ENCODE results near the gene TP73.
"Not testable (repeated sequence)": the region's sequence is repeated elsewhere in the genome, so short reads cannot be mapped to it uniquely, and the experiment has no call there.

The TP73 gene

GRCh38 chr1:3618531-3618880 is 33.8 kb upstream of the TP73 start:
- no peak for DNase-seq (ENCODE audit: low read depth in 1 of 2, low spot score in 1 of 2)

DNA sequence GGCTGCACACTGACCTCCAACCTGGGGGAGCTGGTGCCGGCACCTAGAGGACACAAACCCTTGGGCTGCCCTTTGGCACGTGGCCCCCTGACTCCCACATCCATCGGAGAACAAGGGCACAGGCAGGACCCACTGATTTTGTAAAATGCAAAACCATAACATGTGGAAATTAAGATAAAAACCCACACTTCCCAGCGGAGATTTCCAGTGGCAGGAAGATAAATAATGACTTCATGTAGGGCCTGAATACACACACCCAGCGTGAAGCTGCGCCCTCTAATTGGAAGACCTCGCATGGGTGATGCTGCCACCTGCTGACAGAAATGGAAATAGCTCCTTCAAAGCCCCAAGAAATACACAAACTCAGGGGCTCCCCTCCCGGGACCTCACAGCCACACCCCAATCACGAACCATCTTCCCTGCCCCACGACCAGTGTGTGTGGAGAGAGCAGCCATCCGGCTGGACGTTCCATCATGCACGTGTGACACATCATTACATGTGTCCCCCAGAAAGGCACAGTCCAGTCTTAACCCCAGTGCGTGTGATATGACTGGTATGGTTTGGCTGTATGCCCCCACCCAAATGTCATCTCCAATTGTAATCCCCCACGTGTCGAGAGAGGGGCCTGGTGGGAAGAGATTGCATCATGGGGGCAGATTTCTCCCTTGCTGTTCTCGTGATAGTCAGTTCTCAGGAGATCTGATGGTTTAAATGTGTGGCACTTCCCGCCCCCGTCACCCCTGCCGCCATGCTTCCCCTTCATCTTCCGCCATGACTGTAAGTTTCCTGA is 33.2 kb upstream of the TP73 start:
- DNase-seq (ENCODE audit: low read depth in 1 of 2, low spot score in 1 of 2): peak; percentile 27 to 56

DNA sequence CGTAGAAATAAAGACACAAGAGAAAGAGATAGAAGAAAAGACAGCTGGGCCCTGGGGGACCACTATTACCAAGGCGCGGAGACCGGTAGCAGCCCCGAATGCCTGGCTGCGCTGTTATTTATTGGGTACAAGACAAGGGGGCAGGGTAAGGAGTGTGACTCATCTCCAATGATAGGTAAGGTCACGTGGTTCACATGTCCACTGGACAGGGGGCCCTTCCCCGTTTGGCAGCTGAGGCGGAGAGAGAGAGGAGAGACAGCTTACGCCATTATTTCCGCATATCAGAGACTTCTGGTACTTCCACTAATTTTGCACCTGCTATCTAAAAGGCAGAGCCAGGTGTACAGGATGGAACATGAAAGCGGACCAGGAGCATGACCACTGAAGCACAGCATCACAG is 31.6 kb upstream of the TP73 start:
- DNase-seq (ENCODE audit: low read depth in 1 of 2, low spot score in 1 of 2): no peak

DNA sequence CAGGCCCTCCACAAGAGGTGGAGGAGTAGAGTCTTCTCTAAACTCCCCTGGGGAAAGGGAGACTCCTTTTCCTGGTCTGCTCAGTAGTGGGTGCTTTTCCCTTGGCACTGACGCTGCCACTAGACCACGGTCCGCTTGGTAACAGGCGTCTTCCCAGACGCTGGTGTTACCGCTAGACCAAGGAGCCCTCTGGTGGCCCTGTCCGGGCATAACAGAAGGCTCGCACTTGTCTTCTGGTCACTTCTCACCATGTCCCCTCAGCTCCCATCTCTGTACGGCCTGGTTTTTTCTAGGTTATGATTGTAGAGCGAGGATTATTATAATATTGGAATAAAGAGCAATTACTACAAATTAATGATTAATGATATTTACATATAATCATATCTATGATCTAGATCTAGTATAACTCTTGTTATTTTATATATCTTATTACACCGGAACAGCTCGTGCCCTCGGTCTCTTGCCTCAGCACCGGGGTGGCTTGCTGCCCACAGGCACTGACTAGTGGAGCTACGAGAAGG is 31.1 kb upstream of the TP73 start:
- DNase-seq (ENCODE audit: low read depth in 1 of 2, low spot score in 1 of 2): not testable (repeated sequence)

GRCh38 chr1:3622102-3622501 is 30.2 kb upstream of the TP73 start:
- DNase-seq (ENCODE audit: low read depth in 1 of 2, low spot score in 1 of 2): not testable (repeated sequence)

- DNase-seq (ENCODE audit: low read depth in 1 of 2, low spot score in 1 of 2): no peak
Observed at GRCh38 chr1:3623441-3624199, 28.7 kb upstream of the TP73 start.

- DNase-seq (ENCODE audit: low read depth in 1 of 2, low spot score in 1 of 2): peak; percentile 97 to 98
Observed at GRCh38 chr1:3624200-3625136, 27.8 kb upstream of the TP73 start, which contains the start of gene TPRG1L. TPRG1L (plus strand) TSS chr1:3625015; CDS start chr1:3625073, 58 bp downstream.

DNA sequence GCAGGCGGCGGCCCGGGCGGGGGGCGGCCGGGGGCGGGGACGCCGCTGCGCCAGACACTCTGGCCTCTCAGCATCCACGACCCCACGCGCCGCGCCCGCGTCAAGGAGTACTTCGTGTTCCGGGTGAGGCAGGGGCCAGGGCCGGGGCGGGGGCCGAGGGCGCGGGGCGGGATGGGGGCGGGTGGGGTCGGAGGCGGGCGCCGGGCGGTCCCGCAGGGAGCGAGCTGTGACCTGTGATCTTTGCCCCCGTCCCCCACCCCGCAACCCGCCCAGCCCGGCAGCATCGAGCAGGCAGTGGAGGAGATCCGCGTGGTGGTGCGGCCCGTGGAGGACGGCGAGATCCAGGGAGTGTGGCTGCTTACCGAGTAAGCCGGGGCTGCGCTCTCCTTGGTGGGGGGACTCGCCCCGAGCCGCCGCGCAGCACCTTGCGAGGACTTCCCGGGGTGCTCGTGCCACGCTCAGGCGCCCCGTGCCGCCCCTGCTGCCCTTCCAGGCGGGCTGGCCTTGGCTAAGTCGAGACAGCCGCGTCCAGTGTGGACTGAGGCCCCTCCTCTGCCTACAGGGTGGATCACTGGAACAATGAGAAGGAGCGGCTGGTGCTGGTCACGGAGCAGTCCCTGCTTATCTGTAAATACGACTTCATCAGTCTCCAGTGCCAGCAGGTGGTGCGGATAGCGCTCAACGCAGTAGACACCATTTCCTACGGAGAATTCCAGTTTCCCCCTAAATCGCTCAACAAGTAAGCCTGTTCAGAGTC is 27.0 kb upstream of the TP73 start:
- DNase-seq (ENCODE audit: low read depth in 1 of 2, low spot score in 1 of 2): no peak

DNA sequence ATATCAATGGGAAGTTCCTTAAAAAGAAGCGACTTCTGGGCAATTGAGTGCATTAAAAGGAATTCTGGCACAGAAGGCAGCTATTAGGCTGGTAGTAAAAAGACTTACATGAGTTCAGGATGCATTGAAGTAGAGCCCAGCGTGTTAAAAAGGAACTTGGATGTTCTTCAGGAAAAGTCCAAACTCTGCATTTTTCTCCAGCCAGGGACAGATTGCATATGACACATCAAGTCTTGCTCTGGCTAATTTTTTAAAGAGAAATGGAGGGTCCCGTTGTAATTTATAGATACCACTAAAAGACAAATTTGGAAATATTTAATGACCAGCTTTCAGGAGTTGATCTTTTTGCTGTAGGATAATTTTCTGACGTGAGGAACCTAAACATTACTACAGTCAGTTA is 26.3 kb upstream of the TP73 start:
- no peak for DNase-seq (ENCODE audit: low read depth in 1 of 2, low spot score in 1 of 2)

- no peak for DNase-seq (ENCODE audit: low read depth in 1 of 2, low spot score in 1 of 2)
Observed at GRCh38 chr1:3627515-3628253, 24.6 kb upstream of the TP73 start.

GRCh38 chr1:3628445-3628844 is 23.9 kb upstream of the TP73 start:
- DNase-seq (ENCODE audit: low read depth in 1 of 2, low spot score in 1 of 2): no peak

DNA sequence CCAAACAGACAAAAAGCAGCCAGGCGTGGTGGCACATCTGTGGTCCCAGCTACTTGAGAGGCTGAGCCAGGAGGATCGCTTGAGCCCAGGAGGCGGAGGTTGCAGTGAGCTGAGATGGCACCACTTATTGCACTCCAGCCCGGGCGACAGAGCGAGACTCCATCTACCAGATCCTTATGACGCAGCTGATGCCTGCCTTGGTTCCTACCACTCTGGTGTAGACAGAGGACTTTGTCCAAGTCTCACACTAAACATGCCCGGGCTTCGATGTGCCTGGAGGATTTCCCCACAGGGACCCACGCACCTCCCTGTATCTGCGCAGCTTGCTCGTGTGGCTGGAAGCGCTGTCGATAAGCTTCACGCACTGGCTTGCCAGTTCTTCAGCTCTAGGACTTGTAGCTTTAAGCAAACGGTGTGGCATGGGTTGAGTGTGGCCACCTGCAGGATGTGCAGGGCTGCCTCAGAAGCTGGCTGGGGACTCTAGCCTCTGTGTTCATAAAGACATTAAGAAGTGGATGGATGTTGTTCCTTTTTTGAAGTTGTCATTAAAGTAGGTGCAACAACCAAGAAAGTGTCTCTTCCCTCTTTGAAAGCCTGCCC is 22.7 kb upstream of the TP73 start:
- DNase-seq (ENCODE audit: low read depth in 1 of 2, low spot score in 1 of 2): no peak

DNA sequence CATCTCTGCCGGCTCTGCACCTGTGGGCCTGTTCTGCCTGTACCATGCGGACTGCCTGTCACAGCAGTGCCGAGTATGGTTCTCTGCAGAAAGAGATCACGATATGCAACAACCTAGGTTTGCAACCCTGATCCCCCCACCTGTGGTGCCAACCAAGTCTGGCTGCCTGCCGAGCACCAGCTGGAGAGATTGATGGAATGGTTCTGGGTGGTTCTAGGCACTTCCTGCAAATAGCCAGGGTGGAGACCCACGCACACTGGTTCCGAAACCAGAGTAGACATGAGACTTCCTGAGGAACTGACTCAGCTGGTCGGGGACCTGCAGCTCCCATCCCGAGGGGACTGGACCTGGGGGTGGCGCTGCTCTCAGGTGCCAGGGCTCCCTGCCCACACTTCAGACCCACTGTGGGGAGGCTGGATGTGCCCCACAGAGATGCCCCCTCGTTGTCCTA is 22.1 kb upstream of the TP73 start:
- DNase-seq (ENCODE audit: low read depth in 1 of 2, low spot score in 1 of 2): no peak

DNA sequence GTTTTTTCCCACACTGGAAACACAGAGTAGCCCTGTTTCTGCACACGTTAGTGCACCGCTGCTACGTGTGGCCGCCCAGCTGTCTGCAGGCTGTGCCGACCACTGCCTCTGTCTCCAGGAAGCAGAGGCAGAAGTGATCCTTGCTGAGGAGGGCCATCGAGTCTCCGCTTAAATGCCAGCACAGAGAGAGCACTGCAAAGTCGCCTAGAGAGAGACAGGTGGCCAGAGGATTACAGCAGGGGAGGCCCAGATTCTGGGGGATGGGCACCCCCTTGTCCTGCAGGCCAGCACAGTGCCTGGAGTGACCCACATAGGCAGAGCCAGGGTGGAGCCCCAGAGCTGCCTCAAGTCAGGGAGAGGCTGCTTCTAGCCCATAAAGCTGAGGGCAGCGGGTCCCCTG is 21.4 kb upstream of the TP73 start:
- no peak for DNase-seq (ENCODE audit: low read depth in 1 of 2, low spot score in 1 of 2)

- DNase-seq (ENCODE audit: low read depth in 1 of 2, low spot score in 1 of 2): no peak
Observed at GRCh38 chr1:3631320-3632260, 20.7 kb upstream of the TP73 start.

DNA sequence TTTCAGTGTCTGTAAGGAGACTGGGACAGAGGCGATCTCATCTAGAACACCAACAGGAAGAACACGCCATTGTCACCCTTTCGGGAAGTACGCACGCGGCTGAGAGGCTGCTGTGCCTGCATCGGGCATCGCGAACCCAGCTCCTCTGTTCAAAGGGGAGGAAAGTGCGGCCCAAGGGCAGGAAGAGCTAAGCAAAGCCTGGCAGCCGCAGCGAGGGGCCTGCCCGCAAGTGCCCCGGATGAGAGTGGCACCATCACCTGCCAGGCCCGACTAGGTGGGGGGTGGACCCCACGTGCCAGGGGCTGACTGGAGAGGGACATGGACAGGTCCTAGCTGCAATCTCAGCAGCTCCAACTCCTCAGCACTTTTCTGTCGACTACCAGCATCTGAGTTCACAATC is 20.0 kb upstream of the TP73 start:
- no peak for DNase-seq (ENCODE audit: low read depth in 1 of 2, low spot score in 1 of 2)

- DNase-seq (ENCODE audit: low read depth in 1 of 2, low spot score in 1 of 2): no peak
Observed at GRCh38 chr1:3632716-3633343, 19.5 kb upstream of the TP73 start.
